NCI-H82 treated with DMSO at 0.1 percent for 48 hours (cell line): ENCODE data around the gene KLHL35.
"Not testable (repeated sequence)": the region's sequence is repeated elsewhere in the genome, so short reads cannot be mapped to it uniquely, and the experiment has no call there.

ENCODE experiments used
- DNase-seq: peaks from one replicate; lab custom pipeline; 2025; ENCODE audit not compliant: unreplicated experiment; lab: John Stamatoyannopoulos, UW

Gene KLHL35

DNA sequence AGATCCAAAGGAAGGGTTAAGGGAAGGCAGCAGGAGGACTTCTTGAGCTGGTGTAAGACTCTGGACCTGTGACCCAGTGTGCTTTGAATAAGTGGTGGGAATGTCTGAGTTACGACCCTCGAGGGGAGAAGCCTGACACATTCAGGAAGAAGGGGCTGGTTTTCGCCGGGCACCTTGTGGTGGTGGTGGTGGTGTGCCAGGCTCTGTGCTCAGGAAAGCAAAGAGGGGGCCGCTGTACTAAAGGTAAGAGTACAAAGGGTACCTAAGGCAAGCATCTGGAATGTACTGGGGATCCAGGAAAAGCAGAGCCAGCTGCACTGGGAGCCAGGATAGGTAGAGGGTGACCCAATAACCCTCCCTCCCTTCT is 6.3 kb downstream of the KLHL35 start:
- no peak for DNase-seq

DNA sequence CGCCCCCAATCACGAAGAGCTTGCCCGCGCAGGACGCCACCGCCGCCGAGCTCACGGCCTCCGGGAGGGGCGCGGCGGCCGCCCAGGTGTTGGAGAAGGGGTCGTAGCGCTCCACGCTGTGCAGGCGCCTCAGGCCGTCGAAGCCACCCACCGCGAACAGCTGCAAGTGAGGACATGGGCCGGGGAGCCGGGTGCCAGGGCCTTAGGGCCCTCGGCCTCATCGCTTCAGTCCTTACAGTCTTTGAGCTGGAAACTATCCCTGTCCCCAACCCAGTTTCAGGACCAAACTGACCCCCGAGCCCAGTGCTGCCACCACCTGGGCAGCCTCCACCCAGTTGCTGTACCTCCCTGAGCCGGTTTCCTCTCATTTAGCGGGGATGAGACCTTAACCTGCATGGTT is 7.6 kb downstream of the KLHL35 start:
- DNase-seq, result no peak

DNA sequence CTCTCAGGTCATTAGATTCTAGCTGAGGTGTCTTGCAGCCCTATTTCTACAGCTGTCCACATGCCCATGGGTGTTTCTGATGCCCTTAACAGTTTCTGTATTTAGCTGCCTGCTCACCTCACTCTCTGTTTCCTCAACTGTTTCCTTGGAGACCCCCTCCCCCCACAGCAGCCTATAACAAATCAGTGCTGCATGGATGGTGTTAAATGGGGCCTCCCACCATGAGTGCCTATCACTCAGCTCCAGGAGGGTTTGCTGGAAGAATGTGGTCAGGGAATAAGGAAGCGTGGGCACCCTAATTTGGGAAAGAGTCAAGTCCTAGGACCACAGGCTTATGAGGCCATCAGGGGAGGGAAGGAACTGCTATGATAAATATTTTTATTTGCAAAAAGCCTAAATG is 8.6 kb downstream of the KLHL35 start:
- no peak for DNase-seq

DNA sequence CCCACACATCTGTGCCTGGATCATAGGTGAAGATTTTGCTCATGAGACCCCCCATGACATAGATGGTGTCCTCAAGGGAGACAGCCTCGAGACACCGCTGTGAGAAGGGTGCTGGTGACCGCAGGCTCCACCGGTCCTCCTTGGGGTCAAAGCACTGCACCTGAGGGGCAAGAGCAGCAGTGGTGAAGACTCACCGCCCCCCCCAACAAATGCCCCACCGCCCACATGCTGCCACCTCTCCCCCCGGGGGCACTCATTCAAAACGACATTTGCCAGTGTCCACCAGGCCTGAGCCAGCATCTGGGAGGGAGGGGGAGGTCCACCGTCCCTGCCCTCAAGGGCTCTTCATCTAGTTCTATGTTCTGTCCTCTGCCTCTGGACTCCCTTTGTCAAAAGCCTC is 9.3 kb downstream of the KLHL35 start:
- DNase-seq, result no peak

DNA sequence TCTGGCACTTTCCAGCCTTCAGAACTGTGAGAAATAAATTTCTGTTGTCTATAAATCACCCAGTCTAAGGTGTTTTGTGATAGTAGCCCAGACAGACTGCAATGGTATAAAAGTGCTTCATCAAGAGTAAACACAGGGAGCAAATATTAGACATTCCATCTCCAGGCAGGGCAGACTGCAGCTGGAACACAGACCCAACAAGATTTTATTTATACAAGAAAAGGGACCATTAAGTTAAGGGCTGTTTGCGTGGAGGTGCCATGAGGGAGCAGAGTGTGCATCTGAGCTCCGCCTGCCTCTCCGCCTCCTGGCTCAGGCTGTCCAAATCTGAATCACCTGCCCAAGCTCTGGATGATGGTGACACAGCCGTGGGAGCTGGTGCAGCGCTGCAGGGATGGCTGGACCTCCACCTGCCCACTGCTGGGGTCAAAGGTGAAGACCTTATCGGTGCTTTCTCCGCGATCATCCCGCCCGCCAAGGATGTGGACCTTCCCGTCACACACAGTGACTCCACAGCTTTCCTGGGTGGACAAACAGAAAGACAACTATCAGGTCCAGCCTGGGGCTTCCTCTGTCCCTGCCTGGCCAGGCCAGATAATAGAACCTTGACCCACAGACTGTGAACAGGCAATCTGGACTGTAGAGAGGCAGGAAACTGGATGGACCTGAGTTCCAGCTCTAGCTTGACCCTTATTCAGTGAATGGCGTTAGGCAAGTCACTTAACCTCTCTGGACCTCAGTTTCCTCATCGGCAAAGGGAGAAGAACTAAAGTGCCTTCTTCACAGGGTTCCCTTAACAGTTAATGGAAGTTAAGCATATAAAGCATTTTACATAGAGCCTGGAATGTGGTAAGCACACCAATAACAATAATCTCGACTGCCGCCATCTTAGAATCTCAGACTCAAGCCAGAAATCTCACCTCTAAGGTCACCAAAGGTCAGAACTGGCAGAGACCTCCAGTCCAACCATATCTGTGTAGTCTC is 10.5 kb downstream of the KLHL35 start:
- DNase-seq, result no peak

DNA sequence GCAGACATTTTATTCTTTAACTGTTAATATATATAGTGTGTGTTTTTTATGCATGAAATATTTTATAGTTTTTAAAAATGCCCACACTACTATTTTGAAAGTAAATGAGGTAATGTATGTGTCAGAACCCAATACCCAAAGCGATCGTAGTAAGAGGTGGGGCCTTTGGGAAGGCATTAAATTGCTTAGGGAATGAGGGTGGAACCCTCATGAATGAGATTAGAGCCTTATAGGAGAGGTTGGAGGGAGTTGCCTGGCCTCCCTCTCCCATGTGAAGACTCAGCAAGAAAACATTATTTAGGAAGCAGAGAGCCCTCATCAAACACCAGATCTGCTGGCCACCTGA is 11.1 kb downstream of the KLHL35 start:
- peak; percentile 8 for DNase-seq

DNA sequence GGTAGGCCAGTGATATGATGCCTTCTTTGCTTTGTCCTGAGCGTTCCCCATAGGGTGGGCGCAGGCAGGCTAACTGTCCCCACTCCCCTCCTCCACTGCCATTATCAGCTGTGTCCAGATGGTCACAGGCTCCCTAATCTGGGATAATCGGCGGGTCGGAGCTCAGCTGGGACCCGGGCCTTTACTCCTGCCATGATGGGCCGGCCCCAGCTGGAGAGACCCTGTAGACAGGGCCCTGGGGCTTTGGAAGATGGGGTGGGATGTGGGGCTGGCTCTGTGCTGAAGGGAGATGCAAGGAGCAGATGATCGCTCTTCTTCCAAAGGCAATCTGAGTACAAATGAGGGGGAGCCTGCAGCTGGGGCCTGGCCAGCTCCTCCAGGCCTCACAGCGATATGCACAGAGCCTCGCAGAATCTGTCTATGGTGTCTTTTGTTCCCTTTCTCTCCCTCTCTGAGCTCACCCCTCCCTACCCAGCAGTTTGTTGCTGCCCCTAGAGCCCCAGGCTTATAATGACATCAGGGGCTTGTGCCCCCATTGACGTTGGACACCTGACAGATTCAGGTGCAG is 11.9 kb downstream of the KLHL35 start:
- DNase-seq, result peak; percentile 75

DNA sequence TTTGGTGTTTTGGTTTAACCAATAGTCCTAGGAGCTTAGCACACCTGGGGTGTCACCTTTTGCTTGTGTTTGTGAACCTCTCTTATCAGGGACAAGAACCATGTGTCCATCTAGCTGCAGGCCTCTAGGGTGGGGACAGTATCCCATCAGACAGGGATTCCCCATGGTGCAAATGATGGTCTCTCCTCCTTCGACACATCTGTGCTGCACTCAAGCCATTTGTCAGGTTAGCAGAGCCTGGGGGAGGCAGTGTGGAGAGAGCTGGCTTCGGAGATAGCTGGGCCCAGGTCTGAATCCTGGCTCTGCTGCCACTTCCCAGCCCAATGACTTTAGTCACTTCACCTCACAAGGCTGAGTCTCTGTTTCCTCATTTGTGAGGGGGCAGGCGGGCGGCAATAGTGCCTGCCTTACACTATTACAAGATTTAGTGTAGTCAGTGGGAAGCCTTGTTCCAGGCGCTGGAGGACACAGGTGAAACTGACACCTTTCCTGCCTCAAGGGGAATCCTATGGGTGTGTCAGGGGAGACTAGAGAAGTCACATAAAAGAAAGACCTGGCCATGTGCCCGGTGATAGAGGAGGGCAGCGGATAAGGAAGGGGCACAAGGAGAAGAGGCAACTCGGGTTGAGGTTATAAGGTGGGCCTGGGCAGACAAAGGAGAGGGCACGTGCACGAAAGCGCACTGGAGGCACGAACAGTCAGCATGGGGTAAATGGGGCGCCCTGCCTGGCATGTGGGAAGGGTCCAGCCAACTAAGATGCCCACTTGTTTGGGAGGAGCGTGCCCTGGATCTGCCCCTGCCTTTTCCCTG is 12.6 kb downstream of the KLHL35 start:
- DNase-seq, result no peak

DNA sequence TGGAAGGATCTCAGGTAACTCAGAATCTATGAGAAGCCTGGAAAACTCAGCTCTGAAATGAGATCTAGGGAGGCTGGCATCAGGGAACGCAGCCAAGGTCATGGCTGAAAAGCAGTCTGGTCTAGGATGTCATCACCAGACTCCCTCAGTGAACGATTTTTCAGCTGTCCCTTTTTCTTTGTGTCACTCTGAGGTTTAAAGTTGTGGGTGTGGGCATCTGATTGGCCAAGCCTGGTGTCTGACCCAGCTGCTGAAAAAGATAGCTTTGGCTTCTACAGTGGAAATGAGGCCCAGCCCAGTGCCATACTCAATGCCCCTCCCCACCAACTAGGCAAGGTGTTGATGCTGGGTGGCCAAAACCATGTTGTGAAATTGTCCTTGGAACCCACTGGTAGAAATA is 19.1 kb downstream of the KLHL35 start:
- no peak for DNase-seq

DNA sequence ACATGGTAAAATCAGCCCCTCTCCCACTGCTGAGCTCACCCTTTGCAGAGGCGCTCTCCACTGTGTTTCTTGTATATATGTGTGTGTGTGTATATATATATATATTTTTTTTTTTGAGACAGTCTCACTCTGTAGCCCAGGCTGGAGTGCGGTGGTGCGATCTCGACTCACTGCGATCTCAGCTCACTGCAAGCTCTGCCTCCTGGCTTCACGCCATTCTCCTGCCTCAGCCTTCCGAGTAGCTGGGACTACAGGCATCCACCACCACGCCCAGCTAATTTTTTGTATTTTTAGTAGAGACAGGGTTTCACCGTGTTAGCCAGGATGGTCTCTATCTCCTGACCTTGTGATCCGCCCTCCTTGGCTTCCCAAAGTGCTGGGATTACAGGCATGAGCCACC is 19.9 kb downstream of the KLHL35 start:
- DNase-seq, result not testable (repeated sequence)

DNA sequence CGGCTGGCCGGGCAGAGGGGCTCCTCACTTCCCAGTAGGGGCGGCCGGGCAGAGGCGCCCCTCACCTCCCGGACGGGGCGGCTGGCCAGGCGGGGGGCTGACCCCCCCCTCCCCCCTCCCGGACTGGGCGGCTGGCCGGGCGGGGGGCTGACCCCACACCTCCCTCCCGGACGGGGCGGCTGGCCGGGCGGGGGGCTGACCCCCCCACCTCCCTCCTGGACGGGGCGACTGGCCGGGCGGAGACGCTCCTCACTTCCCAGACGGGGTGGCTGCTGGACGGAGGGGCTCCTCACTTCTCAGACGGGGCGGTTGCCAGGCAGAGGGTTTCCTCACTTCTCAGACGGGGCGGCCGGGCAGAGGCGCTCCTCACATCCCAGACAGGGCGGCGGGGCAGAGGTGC is 23.0 kb downstream of the KLHL35 start:
- not testable (repeated sequence) for DNase-seq

DNA sequence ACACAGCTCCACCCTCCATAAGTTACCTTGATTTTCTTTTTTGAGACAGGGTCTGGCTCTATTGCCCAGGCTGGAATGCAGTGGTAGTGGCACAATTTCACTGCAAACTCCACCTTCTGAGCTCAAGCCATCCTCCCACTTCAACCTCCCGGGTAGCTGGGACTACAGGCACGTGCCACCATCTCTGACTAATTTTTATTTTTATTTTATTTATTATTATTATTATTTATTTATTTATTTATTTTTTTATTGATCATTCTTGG is 24.1 kb downstream of the KLHL35 start:
- no peak for DNase-seq

DNA sequence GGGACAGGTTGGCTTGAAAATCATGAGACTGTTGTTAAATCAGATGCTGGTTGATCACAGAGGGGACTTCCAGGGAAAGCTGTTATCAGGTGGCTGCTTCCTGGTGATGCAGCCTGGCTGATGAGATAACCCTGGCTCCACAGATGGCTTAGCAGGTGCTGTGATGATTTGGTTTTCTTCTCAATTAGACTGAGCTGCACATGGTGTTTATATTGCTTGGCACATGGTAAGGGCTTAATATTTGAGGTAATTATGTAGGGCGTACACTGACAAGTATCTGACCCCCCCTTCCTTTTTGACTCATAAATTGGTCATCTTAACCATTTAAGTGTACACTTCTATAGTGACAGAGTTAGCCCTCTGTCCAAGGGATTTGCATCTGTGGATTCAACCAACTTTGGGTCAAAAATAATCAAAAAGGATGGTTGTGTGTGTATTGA is 26.6 kb downstream of the KLHL35 start:
- DNase-seq, result peak; percentile 53

DNA sequence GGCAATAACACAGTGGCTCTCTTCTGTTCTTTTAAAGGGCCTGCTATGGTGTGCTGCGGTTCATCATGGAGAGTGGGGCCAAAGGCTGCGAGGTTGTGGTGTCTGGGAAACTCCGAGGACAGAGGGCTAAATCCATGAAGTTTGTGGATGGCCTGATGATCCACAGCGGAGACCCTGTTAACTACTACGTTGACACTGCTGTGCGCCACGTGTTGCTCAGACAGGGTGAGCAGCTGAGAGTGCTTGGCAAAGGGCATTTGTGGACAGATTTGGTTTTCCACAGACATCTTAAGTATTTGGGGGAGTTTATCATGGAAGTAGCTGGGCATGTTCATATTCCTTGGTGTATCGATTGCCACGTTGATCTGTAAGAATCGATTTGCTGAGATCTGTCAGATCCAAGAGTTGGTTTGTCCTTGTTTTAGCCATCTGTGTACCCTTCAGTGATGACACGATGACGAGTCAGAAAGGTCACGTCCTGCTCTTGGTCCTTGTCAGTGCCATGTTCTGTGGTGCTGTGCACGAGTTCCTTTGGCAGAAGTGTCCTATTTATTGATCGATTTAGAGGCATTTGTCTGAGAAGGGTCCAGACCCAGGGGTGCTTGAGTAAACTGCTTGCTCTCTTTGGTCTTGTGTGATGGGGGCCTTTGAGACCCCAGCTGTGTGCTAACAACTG is 28.9 kb downstream of the KLHL35 start:
- no peak for DNase-seq

DNA sequence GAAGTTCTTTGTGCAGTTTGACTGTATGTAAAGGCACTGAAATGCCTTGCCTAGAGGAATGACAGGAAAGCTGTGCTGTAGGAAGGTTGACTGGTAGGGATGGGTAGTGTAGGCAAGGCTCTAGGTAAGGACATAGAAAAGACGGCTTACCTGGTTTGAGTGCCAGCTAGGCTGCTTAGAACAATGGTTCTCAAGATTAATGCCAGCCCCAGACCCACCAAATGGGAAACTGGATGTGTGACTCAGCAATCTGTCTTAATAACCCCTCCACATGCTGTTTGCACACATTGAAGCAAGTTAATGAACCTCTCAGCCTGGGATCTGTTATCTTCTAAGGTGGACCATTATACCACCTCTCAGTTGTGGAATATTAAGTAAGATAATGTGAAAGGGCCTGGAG is 30.0 kb downstream of the KLHL35 start:
- no peak for DNase-seq

DNA sequence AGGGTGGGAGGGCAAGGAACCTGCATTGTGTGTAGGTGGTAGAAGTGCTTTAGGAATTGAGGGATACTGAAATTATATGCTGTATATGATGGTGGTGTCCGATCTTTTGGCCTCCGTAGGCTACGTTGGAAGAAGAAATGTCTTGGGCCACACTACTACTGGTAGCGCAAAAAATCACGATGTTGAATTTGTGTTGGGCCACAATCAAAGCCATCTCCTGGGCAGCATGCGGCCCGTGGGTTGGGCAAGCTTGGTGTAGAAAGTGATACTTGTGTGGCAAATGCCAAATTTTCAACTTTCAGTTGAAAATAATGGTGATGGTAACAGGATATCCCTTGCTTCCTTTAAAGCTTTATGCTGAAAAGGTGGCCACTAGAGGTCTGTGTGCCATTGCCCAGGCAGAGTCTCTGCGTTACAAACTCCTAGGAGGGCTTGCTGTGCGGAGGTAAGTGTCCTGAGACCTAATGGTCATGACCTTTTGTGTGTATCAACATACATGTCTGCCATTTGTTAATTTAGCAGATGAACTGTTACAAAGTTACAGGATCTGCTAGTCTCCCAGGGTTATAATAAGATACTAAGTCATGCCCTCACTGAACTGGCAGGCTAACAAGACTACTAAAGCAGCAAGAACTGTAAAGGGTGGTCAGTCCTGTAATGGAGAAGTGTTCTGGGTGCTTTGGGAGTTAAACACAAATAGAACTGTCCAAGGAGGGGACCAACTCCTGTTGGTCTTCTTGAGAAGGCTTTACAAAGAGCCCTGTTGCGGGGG is 30.8 kb downstream of the KLHL35 start:
- DNase-seq, result no peak

DNA sequence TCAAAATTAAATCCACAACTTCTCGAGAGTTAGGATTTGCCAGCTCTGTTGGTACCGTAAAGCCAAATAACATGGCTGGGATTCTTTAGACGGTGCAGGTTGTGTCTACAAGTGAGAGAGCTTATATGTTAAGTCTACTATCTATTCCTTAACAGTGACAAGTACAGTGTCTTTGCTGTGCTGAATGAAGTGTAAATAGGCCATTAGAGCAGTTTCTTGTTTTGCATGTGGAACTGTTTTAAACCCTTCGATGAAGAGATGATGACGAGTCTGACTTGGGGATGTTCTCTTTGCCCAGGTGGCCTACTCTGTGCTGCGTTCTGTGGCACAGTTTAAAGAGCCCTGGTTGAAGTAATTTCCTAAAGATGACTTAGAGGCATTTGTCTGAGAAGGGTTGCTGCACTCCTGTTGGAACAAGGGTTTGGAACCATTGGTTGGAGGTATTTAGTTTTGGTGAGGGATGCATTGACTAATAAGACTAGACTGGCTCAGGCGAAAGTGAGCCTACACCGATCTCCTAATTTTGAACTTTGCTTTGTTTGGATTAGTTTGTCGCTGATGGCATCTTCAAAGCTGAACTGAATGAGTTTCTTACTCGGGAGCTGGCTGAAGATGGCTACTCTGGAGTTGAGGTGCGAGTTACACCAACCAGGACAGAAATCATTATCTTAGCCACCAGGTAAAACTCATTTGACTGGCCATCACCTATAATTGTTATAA is 32.7 kb downstream of the KLHL35 start:
- DNase-seq, result no peak

DNA sequence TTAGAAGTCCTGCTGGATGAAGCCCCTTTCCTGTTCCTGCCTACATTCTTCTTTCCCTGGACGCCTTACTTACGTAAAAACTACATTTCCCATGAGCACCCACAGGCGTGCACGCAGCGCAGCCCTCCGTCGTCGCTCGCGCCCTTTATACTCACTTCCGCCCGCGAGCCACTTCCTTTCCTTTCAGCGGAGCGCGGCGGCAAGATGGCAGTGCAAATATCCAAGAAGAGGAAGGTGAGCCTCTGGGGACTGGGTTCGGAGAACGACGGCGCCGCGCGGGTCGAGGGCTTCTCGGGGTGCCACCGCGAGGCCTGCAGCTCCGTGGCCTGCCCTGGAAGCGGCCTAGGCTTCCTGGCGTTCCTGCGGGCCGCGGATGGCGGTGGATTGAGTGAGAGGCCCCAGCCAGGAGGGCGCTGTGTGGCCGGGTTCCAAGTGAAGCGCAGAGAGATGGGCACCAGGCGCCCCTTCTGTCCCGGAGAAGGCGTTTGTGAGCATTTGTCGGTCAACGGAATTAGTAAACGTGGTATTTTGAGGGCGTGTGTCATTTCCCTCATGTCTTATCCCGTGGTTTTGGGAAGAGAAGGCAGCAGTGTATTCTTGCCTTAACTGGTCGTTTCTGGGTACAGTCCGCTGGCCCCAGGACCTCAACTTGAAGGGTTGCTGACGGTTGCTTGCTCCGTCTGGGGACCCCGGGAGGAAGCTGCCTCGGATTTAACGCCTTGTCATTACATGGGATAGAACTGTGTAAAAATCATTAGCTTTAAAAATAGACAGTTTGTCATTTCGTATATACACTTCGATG is 33.5 kb downstream of the KLHL35 start, which contains the start of gene RPS3:
RPS3 (plus strand) TSS at position 175 of the 802 bp plus-strand sequence; CDS start at position 205, 30 bp downstream.
- DNase-seq, result peak; percentile 58

DNA sequence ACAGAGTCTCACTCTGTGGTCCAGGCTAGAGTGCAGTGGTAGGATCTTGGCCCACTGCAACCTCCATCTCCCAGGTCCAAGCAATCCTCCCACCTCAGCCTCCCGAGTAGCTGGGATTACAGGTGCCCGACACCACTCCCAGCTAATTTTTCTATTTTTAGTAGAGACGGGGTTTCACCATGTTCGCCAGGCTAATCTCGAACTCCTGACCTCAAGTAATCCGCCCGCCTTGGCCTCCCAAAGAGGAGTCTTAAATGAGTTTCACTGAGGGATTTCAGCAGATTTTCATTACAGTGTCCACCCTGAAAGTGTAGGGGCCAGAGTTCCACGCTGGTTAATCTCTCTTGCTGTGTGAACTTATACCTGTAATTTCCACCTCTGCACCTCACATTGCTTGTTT is 34.1 kb downstream of the KLHL35 start:
- no peak for DNase-seq
